Measurements from ENCODE around the gene MYH7B.

The MYH7B gene

GRCh38 chr20:35004749-35005462 is 49.2 kb downstream of the MYH7B start:
- no peak for DNase-seq (ENCODE audit: low read depth)
